Thyroid gland (tissue), 4 donors: ENCODE results near the gene COL27A1. TPM values are rescaled to one million over a fixed set of nuclear protein-coding genes. Genes with fewer than 3 reads are reported as not detected.

ENCODE experiments used
- DNase-seq, 2 donors: peaks; one replicate each; pipeline ENCODE4 v3.0.0-alpha.2; 2019
- H3K27ac ChIP-seq, 3 donors: fragments of 200-600 bp; sonication (generic); 1 replicate in 2 of 3; 2 replicates in 1 of 3; pipeline ENCODE4 v1.5.1; 2016 to 2019; ENCODE audit warnings: mild to moderate bottlenecking in 1 of 3, moderate library complexity in 1 of 3
- H3K27me3 ChIP-seq: fragments of 200-600 bp; sonication (generic); one replicate; pipeline ENCODE4 v1.5.1; 2019
- H3K36me3 ChIP-seq, 2 donors: fragments of 200-600 bp; sonication (generic); one replicate each; pipeline ENCODE4 v1.5.1; 2016 to 2019
- H3K4me1 ChIP-seq, 2 donors: fragments of 200-600 bp; sonication (generic); one replicate each; pipeline ENCODE4 v1.5.1; 2017 to 2019
- H3K4me3 ChIP-seq, 3 donors: fragments of 200-600 bp; sonication (generic); replicated peaks in 1 of 3; 1 replicate in 2 of 3; 2 replicates in 1 of 3; pipeline ENCODE4 v1.5.1; 2016; ENCODE audit warnings: mild to moderate bottlenecking in 1 of 3
- H3K9me3 ChIP-seq: fragments of 200-600 bp; sonication (generic); one replicate; pipeline ENCODE4 v1.5.1; 2017
- POLR2A ChIP-seq, 2 donors: fragments of 450-650 bp; IDR thresholded peaks; one replicate each; pipeline ENCODE4 v1.6.1; 2017; ENCODE audit warnings: antibody characterized with exemption in 2 of 2, mild to moderate bottlenecking in 2 of 2, moderate library complexity in 1 of 2
- WGBS, 2 donors: methylation state at CpG; one replicate each; pipeline ENCODE4 v1.1.5; 2017; 5-methylcytosine and 5-hydroxymethylcytosine counted together
- intact Hi-C: fragments of 100-400 bp; cut with DNase I; formaldehyde crosslinking; loops from one replicate; pipeline ENCODE4 v1.15.1; 2023
- total RNA-seq, 4 donors: library from RNA; depleted of rRNA; stranded (reverse); fragments of >200 nt; gene quantifications; one replicate each; pipeline ENCODE4 v1.2.3, GENCODE V29; 2016
- TF ChIP-seq, protein P1 (sequence below), 6 experiments: fragments of 200-600 bp in 3 of 6; fragments of 450-650 bp in 3 of 6; sonication (generic) in 3 of 6; IDR thresholded peaks; one replicate each; pipeline ENCODE4 v1.5.1; 2016 to 2019; ENCODE audit warnings: antibody characterized with exemption in 6 of 6, mild to moderate bottlenecking in 2 of 6, inconsistent platforms in 1 of 6, moderate library complexity in 1 of 6

Gene COL27A1
- total RNA-seq, 4 donors from 2014 or later: 6.7 to 32.5 (median 10.6) TPM

DNA sequence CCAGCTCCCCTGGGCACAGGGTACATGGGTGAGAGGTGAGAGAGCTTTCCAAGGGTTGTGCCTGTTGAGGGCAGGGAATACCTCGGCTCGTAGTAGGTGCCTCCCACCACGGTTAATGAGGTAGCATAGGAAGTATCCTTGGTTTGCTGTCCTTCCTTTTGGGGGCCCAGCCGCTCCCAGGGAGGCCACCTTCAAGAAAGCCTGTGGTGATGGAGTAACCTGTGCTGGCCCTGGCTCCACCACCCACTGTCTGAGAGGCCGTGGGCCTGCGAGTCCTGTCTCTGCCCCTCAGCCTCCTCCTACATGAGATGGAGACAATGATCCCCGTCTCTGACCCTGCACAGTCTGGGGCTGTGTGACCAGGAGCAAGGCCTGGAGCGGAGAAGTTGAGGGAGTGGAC is 40.8 kb downstream of the COL27A1 start:
- no peaks in the 10 kb centered on the region for H3K9me3 ChIP-seq
- no peaks in the 10 kb centered on the region for H3K36me3 ChIP-seq
- intact Hi-C loops: no loop called here
- DNase-seq: no peak
- H3K4me1 ChIP-seq: no peaks in the 10 kb centered on the region
- 91 to 93% methylated on average over 6 to 8 of the region's 8 CpGs for WGBS, 2 donors
- TF ChIP-seq, protein P1, sequence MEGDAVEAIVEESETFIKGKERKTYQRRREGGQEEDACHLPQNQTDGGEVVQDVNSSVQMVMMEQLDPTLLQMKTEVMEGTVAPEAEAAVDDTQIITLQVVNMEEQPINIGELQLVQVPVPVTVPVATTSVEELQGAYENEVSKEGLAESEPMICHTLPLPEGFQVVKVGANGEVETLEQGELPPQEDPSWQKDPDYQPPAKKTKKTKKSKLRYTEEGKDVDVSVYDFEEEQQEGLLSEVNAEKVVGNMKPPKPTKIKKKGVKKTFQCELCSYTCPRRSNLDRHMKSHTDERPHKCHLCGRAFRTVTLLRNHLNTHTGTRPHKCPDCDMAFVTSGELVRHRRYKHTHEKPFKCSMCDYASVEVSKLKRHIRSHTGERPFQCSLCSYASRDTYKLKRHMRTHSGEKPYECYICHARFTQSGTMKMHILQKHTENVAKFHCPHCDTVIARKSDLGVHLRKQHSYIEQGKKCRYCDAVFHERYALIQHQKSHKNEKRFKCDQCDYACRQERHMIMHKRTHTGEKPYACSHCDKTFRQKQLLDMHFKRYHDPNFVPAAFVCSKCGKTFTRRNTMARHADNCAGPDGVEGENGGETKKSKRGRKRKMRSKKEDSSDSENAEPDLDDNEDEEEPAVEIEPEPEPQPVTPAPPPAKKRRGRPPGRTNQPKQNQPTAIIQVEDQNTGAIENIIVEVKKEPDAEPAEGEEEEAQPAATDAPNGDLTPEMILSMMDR (IDR thresholded peaks at IDR 0.05): no peak
- no peak for TF ChIP-seq POLR2A (IDR thresholded peaks at IDR 0.05)
- H3K4me3 ChIP-seq: no peak overlapping the region
- H3K27me3 ChIP-seq: no peaks in the 10 kb centered on the region
- no peak overlapping the region for H3K27ac ChIP-seq

- intact Hi-C loops: no loop called here
- Histone ChIP-seq H3K27me3 (no peaks in the 10 kb centered on the region), H3K36me3 (no peaks in the 10 kb centered on the region), H3K27ac (no peak overlapping the region), H3K4me1 (no peaks in the 10 kb centered on the region), H3K4me3 (no peak overlapping the region), H3K9me3 (no peaks in the 10 kb centered on the region)
- 76 to 81% methylated on average over 6 to 8 of the region's 8 CpGs for WGBS, 2 donors
- DNase-seq: no peak
- TF ChIP-seq POLR2A (IDR thresholded peaks at IDR 0.05): no peak
- TF ChIP-seq, protein P1 (IDR thresholded peaks at IDR 0.05): no peak
Measured at GRCh38 chr9:114196979-114197622, 41.8 kb downstream of the COL27A1 start.

- 85 to 87% methylated on average over 8 of the region's 8 CpGs for WGBS, 2 donors
- Histone ChIP-seq H3K27me3 (no peaks in the 10 kb centered on the region), H3K4me3 (no peak overlapping the region), H3K9me3 (no peaks in the 10 kb centered on the region), H3K36me3 (no peaks in the 10 kb centered on the region), H3K27ac (no peak overlapping the region), H3K4me1 (no peaks in the 10 kb centered on the region)
- intact Hi-C loops: no loop called here
- DNase-seq: no peak
- TF ChIP-seq, protein P1 (IDR thresholded peaks at IDR 0.05): no peak
- no peak for TF ChIP-seq POLR2A (IDR thresholded peaks at IDR 0.05)
Measured at GRCh38 chr9:114198249-114199040, 43.1 kb downstream of the COL27A1 start.

- H3K27ac ChIP-seq: no peak overlapping the region
- H3K27me3 ChIP-seq: no peaks in the 10 kb centered on the region
- no peaks in the 10 kb centered on the region for H3K36me3 ChIP-seq
- no peaks in the 10 kb centered on the region for H3K4me1 ChIP-seq
- H3K4me3 ChIP-seq: no peak overlapping the region
- DNase-seq: no peak
- 91 to 92% methylated on average over 9 to 16 of the region's 17 CpGs for WGBS, 2 donors
- TF ChIP-seq, protein P1 (IDR thresholded peaks at IDR 0.05): no peak
- intact Hi-C loops: no loop called here
- no peaks in the 10 kb centered on the region for H3K9me3 ChIP-seq
Measured at GRCh38 chr9:114200721-114201300, 45.5 kb downstream of the COL27A1 start.

- Histone ChIP-seq H3K4me3 (no peak overlapping the region), H3K4me1 (no peaks in the 10 kb centered on the region), H3K9me3 (no peaks in the 10 kb centered on the region), H3K27me3 (no peaks in the 10 kb centered on the region), H3K27ac (no peak overlapping the region), H3K36me3 (no peaks in the 10 kb centered on the region)
- TF ChIP-seq POLR2A (IDR thresholded peaks at IDR 0.05): no peak
- TF ChIP-seq, protein P1 (IDR thresholded peaks at IDR 0.05): no peak
- 91 to 94% methylated on average over 6 of the region's 6 CpGs for WGBS, 2 donors
- intact Hi-C loops: no loop called here
- no peak for DNase-seq
Measured at GRCh38 chr9:114202396-114202795, 47.1 kb downstream of the COL27A1 start.
